IPS-NIHi7 (cell line): ENCODE measurements around the gene TBC1D3K.
"Not testable (repeated sequence)": the region's sequence is repeated elsewhere in the genome, so short reads cannot be mapped to it uniquely, and the experiment has no call there.

Source experiments
- DNase-seq: peaks from one replicate; pipeline ENCODE4 v3.0.0; 2012; ENCODE audit warnings: mixed read lengths; ENCODE audit errors: extremely low spot score

Gene TBC1D3K

GRCh38 chr17:37924115-37924514 lies at the start of gene TBC1D3K:
TSS of gene TBC1D3K (plus strand) at chr17:37924415. CDS start at chr17:37926000, 1,585 bp downstream.
- DNase-seq = not testable (repeated sequence)

DNA sequence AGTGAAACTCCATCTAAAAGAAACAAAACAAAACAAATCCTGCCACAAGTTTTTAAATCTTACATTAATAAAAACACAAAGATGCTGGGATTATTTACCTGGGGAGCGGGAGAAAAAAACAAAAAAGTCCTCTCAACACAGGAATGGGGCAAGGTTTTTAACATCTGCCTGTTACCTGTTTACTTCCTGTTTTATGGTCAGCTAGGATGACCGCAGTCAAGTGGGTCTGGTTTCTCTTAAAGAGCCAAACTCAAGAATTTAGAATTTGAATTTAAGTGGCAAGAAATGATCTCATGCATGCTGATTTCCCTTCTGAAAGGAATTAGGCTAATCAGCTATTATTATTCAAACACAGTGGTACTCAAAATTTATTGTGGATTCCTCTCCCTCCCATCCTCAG lies 39.7 kb upstream of the TBC1D3K start:
- no peak for DNase-seq

DNA sequence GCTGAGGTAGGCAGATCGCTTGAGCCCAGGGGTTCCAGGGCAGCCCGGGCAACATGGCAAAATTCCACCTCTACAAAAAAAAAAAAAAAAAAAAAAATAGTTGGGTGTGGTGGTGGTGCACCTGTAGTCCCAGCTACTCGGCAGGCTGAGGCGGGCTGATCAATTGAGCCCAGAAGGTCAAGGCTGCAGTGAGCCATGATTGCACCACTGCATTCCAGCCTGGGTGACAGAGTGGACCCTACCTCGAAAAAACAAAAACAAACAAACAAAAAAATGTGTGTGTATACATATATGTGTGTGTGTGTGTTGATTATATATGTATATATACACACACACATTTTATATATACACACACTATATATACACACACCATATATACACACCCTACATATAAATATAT lies 39.1 kb upstream of the TBC1D3K start:
- DNase-seq = no peak

GRCh38 chr17:37888881-37889280 lies 35.3 kb upstream of the TBC1D3K start:
- no peak for DNase-seq

- not testable (repeated sequence) for DNase-seq
Observed at GRCh38 chr17:37896961-37897360, 27.3 kb upstream of the TBC1D3K start.
